Measurements from ENCODE around the gene LRRK1.
A peak's percentile ranks its signal among the peaks of the same experiment; 100 is the strongest.

LRRK1 gene

DNA sequence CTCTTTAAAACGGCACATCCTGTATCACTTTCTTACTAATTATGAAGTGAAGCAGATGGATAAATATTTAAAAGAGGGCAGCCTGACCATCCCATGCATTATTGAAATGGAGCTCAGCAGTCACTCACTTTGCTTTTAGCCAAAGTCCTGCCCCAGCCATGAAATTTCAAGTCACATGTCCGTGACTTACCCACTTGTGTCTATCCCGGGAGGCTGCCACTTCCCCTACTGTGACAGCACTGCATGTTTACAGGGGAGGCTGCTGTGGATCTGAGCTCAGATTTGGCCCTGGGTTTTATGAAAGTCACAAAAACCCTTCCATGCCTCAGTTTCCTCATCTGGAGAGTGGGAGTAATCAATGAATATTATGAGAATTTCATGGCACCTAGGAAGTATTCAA is 17.9 kb upstream of the LRRK1 start:
- no peak for DNase-seq (ENCODE audit: low spot score)
- TF ChIP-seq, protein P1, sequence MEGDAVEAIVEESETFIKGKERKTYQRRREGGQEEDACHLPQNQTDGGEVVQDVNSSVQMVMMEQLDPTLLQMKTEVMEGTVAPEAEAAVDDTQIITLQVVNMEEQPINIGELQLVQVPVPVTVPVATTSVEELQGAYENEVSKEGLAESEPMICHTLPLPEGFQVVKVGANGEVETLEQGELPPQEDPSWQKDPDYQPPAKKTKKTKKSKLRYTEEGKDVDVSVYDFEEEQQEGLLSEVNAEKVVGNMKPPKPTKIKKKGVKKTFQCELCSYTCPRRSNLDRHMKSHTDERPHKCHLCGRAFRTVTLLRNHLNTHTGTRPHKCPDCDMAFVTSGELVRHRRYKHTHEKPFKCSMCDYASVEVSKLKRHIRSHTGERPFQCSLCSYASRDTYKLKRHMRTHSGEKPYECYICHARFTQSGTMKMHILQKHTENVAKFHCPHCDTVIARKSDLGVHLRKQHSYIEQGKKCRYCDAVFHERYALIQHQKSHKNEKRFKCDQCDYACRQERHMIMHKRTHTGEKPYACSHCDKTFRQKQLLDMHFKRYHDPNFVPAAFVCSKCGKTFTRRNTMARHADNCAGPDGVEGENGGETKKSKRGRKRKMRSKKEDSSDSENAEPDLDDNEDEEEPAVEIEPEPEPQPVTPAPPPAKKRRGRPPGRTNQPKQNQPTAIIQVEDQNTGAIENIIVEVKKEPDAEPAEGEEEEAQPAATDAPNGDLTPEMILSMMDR (IDR thresholded peaks at IDR 0.05; ENCODE audit: borderline replicate concordance, control extremely low read depth, extremely low read depth, insufficient read depth, missing control alignments), result no peak
- in situ Hi-C loops (cut with MboI; ENCODE audit: low sequenced_read_pairs, unreplicated experiment), result loop anchor here (10.0 kb wide), 1 partner anchor 354 kb away; the partner anchor contains the start of gene CHSY1

DNA sequence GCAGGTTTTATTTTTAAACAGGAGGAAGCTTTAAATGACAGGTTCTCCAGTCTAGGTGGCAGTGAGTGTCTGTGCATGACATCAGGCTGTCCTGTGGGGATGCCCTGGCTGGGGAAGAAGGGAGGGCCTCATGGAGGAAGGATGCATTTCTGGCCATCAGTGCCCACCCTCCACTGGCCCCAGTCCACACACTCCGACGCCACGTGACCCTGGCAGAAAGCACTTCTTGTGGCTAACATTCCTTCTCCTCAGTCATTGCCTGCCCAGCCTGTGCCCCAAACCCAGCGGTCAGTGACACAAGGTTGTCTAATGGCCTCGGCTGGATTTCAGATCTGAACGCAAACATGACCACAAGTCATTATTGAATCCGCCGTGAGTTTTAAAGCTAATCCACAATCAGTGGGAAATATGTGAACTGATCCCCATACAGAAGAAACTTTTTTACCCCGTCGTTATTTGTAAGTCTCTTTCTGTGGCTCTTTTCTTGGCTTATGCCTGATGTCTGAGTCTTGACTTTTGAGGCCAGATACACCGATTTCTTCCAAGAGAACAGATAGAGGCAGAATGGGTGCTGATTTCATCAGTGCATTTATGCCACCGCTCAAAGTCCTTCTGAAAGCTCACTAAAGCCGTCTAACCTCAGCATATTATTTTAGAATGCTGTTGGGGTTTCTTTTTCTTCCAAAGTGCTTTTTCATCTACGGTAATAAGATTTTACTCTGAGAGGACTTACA is 17.3 kb upstream of the LRRK1 start:
- no peak for DNase-seq (ENCODE audit: low spot score)
- in situ Hi-C loops (cut with MboI; ENCODE audit: low sequenced_read_pairs, unreplicated experiment), result loop anchor here (10.0 kb wide), 1 partner anchor 353 kb away; the partner anchor contains the start of gene CHSY1
- TF ChIP-seq, protein P1 (IDR thresholded peaks at IDR 0.05; ENCODE audit: borderline replicate concordance, control extremely low read depth, extremely low read depth, insufficient read depth, missing control alignments), result no peak

DNA sequence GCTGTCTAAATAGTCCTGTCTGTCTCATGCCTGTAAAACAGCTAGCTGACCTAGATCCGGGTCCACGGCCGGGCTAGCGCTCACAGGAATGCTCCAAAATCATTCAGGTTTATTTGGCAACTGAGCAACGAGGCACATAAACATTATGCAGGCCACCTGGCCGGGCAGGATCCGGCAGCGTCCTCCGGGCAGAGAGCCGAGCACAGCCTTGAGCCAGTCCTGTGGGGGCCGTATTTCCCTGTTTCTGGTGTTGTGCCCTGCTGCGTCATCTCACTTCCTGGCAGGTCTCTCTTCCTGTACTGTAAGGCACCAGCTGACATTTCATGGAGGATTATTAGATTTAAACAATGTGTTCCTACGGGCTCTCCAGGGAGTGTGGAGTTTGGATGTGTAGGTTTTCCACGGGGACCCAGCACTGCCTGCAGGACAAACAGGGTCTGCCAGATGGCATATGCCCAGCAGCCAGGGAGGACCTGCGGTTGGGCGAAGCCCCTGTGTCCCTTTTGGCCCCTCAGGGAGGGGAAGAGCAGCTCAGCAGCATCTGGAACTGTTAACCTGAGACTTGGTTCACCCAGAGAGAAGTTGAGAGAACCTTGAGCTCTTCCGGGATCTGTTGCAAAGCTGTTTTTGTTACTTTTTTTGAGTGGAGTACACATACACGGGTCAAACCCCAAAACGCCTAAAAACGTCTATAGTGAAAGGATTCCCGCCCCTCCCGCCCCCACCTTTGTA is 16.6 kb upstream of the LRRK1 start:
- DNase-seq (ENCODE audit: low spot score), result peak; percentile 21
- TF ChIP-seq, protein P1 (IDR thresholded peaks at IDR 0.05; ENCODE audit: borderline replicate concordance, control extremely low read depth, extremely low read depth, insufficient read depth, missing control alignments), result no peak
- in situ Hi-C loops (cut with MboI; ENCODE audit: low sequenced_read_pairs, unreplicated experiment), result loop anchor here (10.0 kb wide), 1 partner anchor 352 kb away; the partner anchor contains the start of gene CHSY1

DNA sequence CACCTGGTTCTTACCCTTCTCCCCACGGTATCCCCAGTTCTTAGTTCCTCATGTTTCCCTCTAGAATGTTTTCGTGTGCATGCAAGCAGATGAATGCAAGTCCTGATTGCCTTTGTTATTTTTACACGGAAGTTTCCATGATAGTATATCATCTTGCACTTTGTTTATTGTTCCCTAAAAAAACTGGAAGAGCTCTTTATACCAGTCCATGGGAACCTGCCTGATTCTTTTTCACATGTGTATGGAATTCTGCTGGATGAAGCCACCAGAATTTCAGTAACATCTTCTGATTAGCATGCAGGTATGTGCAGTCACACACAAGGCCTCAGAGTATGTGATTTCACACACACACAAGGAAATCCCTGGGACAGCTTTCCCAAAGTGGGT is 16.0 kb upstream of the LRRK1 start:
- no peak for DNase-seq (ENCODE audit: low spot score)
- TF ChIP-seq, protein P1 (IDR thresholded peaks at IDR 0.05; ENCODE audit: borderline replicate concordance, control extremely low read depth, extremely low read depth, insufficient read depth, missing control alignments), result no peak
- in situ Hi-C loops (cut with MboI; ENCODE audit: low sequenced_read_pairs, unreplicated experiment), result loop anchor here (10.0 kb wide), 1 partner anchor 352 kb away; the partner anchor contains the start of gene CHSY1

DNA sequence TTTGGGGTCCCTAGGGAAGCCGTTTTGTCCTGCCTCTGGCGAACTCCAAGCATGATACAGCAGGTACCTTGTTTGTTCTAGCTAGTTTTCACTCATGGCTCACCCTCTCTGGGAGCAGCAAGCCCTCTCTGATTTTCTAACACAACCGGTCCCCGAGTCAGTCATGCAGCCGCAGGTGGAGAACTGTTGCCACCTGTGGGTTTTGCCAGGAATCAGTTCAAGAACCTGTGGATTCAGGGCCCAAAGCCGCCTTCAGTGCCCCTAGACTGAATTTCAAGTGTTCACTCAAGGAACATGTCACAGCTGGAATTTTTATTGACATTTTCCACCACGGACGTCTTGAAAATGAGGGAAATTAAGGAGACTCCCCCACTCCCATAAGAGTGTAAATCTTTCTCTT is 13.3 kb upstream of the LRRK1 start:
- in situ Hi-C loops (cut with MboI; ENCODE audit: low sequenced_read_pairs, unreplicated experiment), result loop anchor here (10.0 kb wide), 1 partner anchor 349 kb away; the partner anchor contains the start of gene CHSY1
- no peak for DNase-seq (ENCODE audit: low spot score)
- TF ChIP-seq, protein P1 (IDR thresholded peaks at IDR 0.05; ENCODE audit: borderline replicate concordance, control extremely low read depth, extremely low read depth, insufficient read depth, missing control alignments), result no peak

DNA sequence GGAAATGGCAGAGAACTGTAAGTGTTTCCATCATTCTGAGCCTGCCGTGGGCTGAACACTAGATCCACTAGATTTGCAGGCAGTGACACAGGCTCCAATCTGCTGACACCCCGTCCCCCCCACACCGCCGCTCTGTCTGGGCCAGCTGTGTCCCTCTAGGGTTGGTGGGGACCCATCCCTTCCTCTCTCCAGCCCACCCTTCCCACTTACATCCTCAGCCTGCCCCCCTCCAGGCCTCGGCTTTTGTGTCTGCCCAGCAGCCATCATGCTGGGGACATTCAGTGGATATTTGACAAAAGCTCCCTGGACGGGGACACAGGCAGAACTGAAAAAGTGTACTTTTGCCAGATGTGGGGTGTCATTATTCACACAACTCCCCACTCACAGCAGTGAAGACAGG is 10.7 kb upstream of the LRRK1 start:
- DNase-seq (ENCODE audit: low spot score), result no peak
- in situ Hi-C loops (cut with MboI; ENCODE audit: low sequenced_read_pairs, unreplicated experiment), result loop anchor here (10.0 kb wide), 1 partner anchor 346 kb away; the partner anchor contains the start of gene CHSY1
- TF ChIP-seq, protein P1 (IDR thresholded peaks at IDR 0.05; ENCODE audit: borderline replicate concordance, control extremely low read depth, extremely low read depth, insufficient read depth, missing control alignments), result no peak

All from GM13976 (cell line).